PC-3 (cell line): Measurements from ENCODE around the gene SYT7. TPM values are rescaled to one million over a fixed set of nuclear protein-coding genes. Genes with fewer than 3 reads are reported as not detected.

Source experiments
- ATAC-seq: fragments of 200-7000 bp; cut with Tn5 transposase; 2 replicates; pipeline ENCODE4 v1.9.1; 2020; ENCODE audit warnings: mild to moderate bottlenecking, moderate library complexity
- BruUV-seq: library from RNA; stranded (reverse); fragments of 400-500 nt; replicated peaks from 2 replicates; lab custom pipeline; 2021; lab: Mats Ljungman, UMichigan
- CTCF ChIA-PET: fragments of 300-600 bp; sonication (Branson Sonifier 250); formaldehyde crosslinking; loops from one replicate; lab custom pipeline; 2022; ENCODE audit warnings: antibody characterized with exemption; lab: Charles Lee
- POLR2A ChIA-PET: fragments of 300-600 bp; sonication (Branson Sonifier 250); formaldehyde crosslinking; loops from one replicate; lab custom pipeline; 2022; ENCODE audit warnings: antibody characterized with exemption; ENCODE audit not compliant: unreplicated experiment; lab: Charles Lee
- DNase-seq: peaks from one replicate; pipeline ENCODE4 v3.0.0-alpha.2; 2015
- H2AFZ ChIP-seq: fragments of 300-600 bp; sonication (generic); 2 replicates; pipeline ENCODE4 v1.6.0; 2016; ENCODE audit warnings: antibody characterized with exemption, low read length
- H3F3A ChIP-seq: fragments of 300-600 bp; sonication (generic); one replicate; pipeline ENCODE4 v1.6.0; 2017; ENCODE audit warnings: antibody characterized with exemption, low read length, control low read depth, mild to moderate bottlenecking; ENCODE audit not compliant: unreplicated experiment
- H3K27ac ChIP-seq: fragments of 300-600 bp; sonication (generic); 2 replicates; pipeline ENCODE4 v1.5.1; 2016; ENCODE audit warnings: mild to moderate bottlenecking, low read length
- H3K27me3 ChIP-seq: fragments of 300-600 bp; sonication (generic); 2 replicates; pipeline ENCODE4 v1.6.1; 2016; ENCODE audit warnings: low read length, mixed read lengths
- H3K36me3 ChIP-seq: fragments of 300-600 bp; sonication (generic); 2 replicates; pipeline ENCODE4 v1.6.1; 2016; ENCODE audit warnings: low read depth, mixed run types, low read length, mixed read lengths
- H3K4me1 ChIP-seq: fragments of 300-600 bp; sonication (generic); 2 replicates; pipeline ENCODE4 v1.5.1; 2016; ENCODE audit warnings: low read length; ENCODE audit not compliant: insufficient read depth
- H3K4me2 ChIP-seq: fragments of 300-600 bp; sonication (generic); 2 replicates; pipeline ENCODE4 v1.6.0; 2016; ENCODE audit warnings: low read length
- H3K4me3 ChIP-seq: fragments of 300-600 bp; sonication (generic); 2 replicates; pipeline ENCODE4 v1.5.1; 2016; ENCODE audit warnings: mild to moderate bottlenecking, low read length, mixed read lengths
- H3K79me2 ChIP-seq: fragments of 300-600 bp; sonication (generic); 2 replicates; pipeline ENCODE4 v1.6.1; 2017; ENCODE audit warnings: low read length, mixed read lengths
- H3K9ac ChIP-seq: fragments of 300-600 bp; sonication (generic); 2 replicates; pipeline ENCODE4 v1.6.0; 2016; ENCODE audit warnings: mild to moderate bottlenecking, low read length
- H3K9me2 ChIP-seq: fragments of 300-600 bp; sonication (generic); replicated peaks from 2 replicates; pipeline ENCODE4 v1.6.1; 2016; ENCODE audit warnings: mixed run types, low read length, mixed read lengths
- H3K9me3 ChIP-seq: fragments of 300-600 bp; sonication (generic); 2 replicates; pipeline ENCODE4 v1.6.1; 2016; ENCODE audit warnings: low read length, mixed read lengths
- H4K20me1 ChIP-seq: fragments of 300-600 bp; sonication (generic); 2 replicates; pipeline ENCODE4 v1.6.1; 2016; ENCODE audit warnings: low read length, mixed read lengths
- CTCF ChIP-seq: fragments of 300-600 bp; sonication (generic); conservative IDR thresholded peaks from 2 replicates; pipeline ENCODE4 v1.5.1; 2017; ENCODE audit warnings: antibody characterized with exemption, low read depth, mild to moderate bottlenecking, low read length
- EZH2 ChIP-seq: fragments of 300-600 bp; sonication (generic); IDR thresholded peaks from one replicate; pipeline ENCODE4 v1.6.1; 2017; ENCODE audit warnings: antibody characterized with exemption, mild to moderate bottlenecking, low read length; ENCODE audit not compliant: unreplicated experiment
- EZH2phosphoT487 ChIP-seq: fragments of 300-600 bp; sonication (generic); IDR thresholded peaks from 2 replicates; pipeline ENCODE4 v1.6.1; 2018; ENCODE audit warnings: mild to moderate bottlenecking, antibody characterized with exemption, low read length, borderline replicate concordance
- intact Hi-C: fragments of 100-400 bp; cut with micrococcal nuclease; formaldehyde crosslinking; loops from 2 replicates; pipeline ENCODE4 v1.9.0; 2023
- total RNA-seq: library from RNA; depleted of rRNA; stranded (reverse); fragments of >200 nt; gene quantifications from 2 replicates; pipeline ENCODE4 v1.2.3, GENCODE V29; 2014

Gene SYT7
- total RNA-seq, 1 experiment from 2014 or later = 23.2 TPM

DNA sequence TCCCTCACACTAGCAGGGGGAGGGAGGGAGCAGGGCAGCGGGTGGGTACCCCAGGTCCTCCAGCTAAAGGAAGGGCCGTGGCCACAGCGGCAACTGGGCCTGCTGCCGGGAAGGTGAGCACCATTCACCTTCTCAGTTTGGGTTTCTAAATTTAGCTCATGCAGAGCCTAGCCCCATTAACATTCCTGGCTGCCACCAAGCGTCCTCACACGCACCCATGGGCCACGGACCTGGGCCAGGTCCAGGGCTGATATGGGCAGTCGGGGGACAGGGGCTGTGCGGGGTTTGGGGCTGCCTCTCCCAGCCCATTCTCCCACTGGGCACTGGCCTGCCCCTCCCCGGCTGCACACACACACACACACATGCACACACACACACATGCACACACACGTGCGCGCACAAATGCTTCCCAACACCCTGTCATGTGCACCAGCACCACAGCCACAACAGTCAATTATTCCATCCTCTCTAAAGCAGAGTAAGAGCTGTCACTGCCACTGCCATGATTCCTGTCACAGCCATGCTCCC lies 28.7 kb downstream of the SYT7 start:
- ChIA-PET POLR2A (no interaction called here), CTCF (no interaction called here)
- no peak overlapping the region for H3K4me3 ChIP-seq
- no peaks in the 10 kb centered on the region for H3K79me2 ChIP-seq
- H3K36me3 ChIP-seq = no peaks in the 10 kb centered on the region
- peaks cover 13% of the 10 kb centered on the region for H3K4me1 ChIP-seq
- no TSS peak for BruUV-seq
- TF ChIP-seq CTCF (no peak), EZH2phosphoT487 (no peak), EZH2 (no peak)
- H3K9me3 ChIP-seq = no peaks in the 10 kb centered on the region
- H3K9me2 ChIP-seq = no peaks in the 10 kb centered on the region
- H3K27ac ChIP-seq = no peak overlapping the region
- intact Hi-C loops = no loop called here
- no peak for DNase-seq
- H3K4me2 ChIP-seq = no peak overlapping the region
- H3K9ac ChIP-seq = no peak overlapping the region
- H3F3A ChIP-seq = no peaks in the 10 kb centered on the region
- no peaks in the 10 kb centered on the region for H4K20me1 ChIP-seq
- H3K27me3 ChIP-seq = no peaks in the 10 kb centered on the region
- ATAC-seq = no peak
- no peak overlapping the region for H2AFZ ChIP-seq

GRCh38 chr11:61551634-61552033 lies 29.2 kb downstream of the SYT7 start:
- no TSS peak for BruUV-seq
- ChIA-PET CTCF (no interaction called here), POLR2A (no interaction called here)
- Histone ChIP-seq H4K20me1 (no peaks in the 10 kb centered on the region), H3K36me3 (no peaks in the 10 kb centered on the region), H3K4me3 (no peak overlapping the region), H2AFZ (no peak overlapping the region), H3F3A (no peaks in the 10 kb centered on the region), H3K9me2 (no peaks in the 10 kb centered on the region), H3K4me1 (peaks cover 13% of the 10 kb centered on the region), H3K9ac (no peak overlapping the region), H3K27me3 (no peaks in the 10 kb centered on the region), H3K4me2 (no peak overlapping the region), H3K9me3 (no peaks in the 10 kb centered on the region), H3K79me2 (no peaks in the 10 kb centered on the region), H3K27ac (no peak overlapping the region)
- DNase-seq (peak; percentile 31), ATAC-seq (no peak; the same call in 1 of the 2 replicates)
- TF ChIP-seq EZH2 (no peak), EZH2phosphoT487 (no peak), CTCF (no peak)
- intact Hi-C loops = no loop called here

DNA sequence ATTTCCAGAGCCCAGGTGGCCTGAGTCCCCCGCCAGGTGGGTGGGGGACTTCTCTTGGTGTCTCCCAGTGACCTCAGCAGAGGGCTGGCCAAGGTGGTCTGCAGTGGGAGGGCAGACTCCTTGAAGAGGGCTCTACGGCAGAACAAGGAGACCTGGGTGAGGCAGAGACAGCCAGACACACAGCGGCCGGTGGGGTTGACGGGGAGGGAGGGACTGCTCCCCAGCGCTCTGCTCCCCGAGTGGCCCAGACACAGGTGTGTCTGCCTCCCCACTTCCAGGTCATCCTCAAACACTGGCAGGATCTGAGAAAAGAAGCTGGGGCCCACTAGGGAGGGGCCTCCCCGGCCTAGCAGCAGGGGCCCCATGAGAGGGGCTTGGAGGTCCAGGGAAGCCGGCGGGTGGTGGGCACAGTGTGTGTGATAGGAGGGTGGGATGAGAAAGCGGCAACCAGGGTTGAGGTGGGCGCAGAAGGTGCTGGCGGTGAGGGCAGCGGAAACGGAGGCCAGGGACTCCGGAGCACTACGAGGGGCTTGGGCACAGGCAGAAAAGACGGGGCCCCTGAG lies 30.1 kb downstream of the SYT7 start:
- ChIA-PET POLR2A (no interaction called here), CTCF (no interaction called here)
- Histone ChIP-seq H3K4me2 (no peak overlapping the region), H3F3A (no peaks in the 10 kb centered on the region), H3K9ac (no peak overlapping the region), H4K20me1 (no peaks in the 10 kb centered on the region), H3K27ac (no peak overlapping the region), H3K36me3 (no peaks in the 10 kb centered on the region), H3K4me3 (no peak overlapping the region), H3K27me3 (no peaks in the 10 kb centered on the region), H3K79me2 (no peaks in the 10 kb centered on the region), H3K4me1 (peaks cover 9% of the 10 kb centered on the region), H2AFZ (no peak overlapping the region), H3K9me3 (no peaks in the 10 kb centered on the region), H3K9me2 (no peaks in the 10 kb centered on the region)
- intact Hi-C loops = no loop called here
- TF ChIP-seq EZH2phosphoT487 = no peak
- no peak for TF ChIP-seq CTCF
- TF ChIP-seq EZH2 = no peak
- ATAC-seq = no peak
- BruUV-seq = no TSS peak
- DNase-seq = no peak
